ENCODE results near the gene VSX2.

DNA sequence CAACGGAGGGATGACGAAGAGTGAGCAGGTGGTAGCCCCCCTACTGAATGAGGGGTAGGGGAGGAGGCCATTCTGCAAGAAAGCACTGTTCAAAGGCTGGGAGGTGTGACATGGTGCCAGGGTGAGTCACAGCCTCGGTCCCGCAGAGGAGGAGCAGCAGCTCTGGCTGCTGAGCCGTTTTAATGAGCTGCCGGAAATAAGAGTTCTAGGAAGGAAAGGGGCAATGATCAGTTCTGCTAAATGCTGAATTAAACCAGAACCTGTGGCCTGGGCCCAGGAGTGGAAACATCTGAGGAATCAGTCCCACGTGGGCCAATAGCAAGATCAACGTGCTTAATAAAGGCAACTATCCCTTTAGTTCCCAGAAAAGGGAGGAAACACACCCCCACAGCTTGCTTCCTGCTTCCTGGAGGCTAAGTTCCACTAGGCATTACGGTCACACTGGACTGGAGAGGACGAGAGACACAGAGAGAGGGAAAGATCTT, 59.9 kb downstream of the VSX2 start:
- TF ChIP-seq, protein P1, sequence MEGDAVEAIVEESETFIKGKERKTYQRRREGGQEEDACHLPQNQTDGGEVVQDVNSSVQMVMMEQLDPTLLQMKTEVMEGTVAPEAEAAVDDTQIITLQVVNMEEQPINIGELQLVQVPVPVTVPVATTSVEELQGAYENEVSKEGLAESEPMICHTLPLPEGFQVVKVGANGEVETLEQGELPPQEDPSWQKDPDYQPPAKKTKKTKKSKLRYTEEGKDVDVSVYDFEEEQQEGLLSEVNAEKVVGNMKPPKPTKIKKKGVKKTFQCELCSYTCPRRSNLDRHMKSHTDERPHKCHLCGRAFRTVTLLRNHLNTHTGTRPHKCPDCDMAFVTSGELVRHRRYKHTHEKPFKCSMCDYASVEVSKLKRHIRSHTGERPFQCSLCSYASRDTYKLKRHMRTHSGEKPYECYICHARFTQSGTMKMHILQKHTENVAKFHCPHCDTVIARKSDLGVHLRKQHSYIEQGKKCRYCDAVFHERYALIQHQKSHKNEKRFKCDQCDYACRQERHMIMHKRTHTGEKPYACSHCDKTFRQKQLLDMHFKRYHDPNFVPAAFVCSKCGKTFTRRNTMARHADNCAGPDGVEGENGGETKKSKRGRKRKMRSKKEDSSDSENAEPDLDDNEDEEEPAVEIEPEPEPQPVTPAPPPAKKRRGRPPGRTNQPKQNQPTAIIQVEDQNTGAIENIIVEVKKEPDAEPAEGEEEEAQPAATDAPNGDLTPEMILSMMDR (IDR thresholded peaks at IDR 0.05): no peak
- no peak for TF ChIP-seq EZH2 (IDR thresholded peaks at IDR 0.05; ENCODE audit: borderline replicate concordance, insufficient read depth, low read depth, low read length, poor library complexity, severe bottlenecking)
